GM21529 (cell line): ENCODE measurements around the gene ASIC2.

Experiments used
- ATAC-seq: cut with Tn5 transposase; IDR thresholded peaks from one replicate; pipeline ENCODE4 v1.9.1; 2021; ENCODE audit not compliant: unreplicated experiment

ASIC2 gene

GRCh38 chr17:33121272-33121671 lies 171.8 kb downstream of the ASIC2 start:
- no peak for ATAC-seq

GRCh38 chr17:33120103-33120502 lies 173.0 kb downstream of the ASIC2 start:
- ATAC-seq = no peak

GRCh38 chr17:33118391-33119075 lies 174.6 kb downstream of the ASIC2 start:
- ATAC-seq = no peak

- no peak for ATAC-seq
Measured at GRCh38 chr17:33116021-33116551, 177.0 kb downstream of the ASIC2 start.

- ATAC-seq = no peak
Measured at GRCh38 chr17:33115366-33115765, 177.7 kb downstream of the ASIC2 start.

- ATAC-seq = no peak
Measured at GRCh38 chr17:33113991-33114370, 179.1 kb downstream of the ASIC2 start.

GRCh38 chr17:33113276-33113990 lies 179.7 kb downstream of the ASIC2 start:
- ATAC-seq = no peak

- ATAC-seq = no peak
Measured at GRCh38 chr17:33112763-33113162, 180.3 kb downstream of the ASIC2 start.

GRCh38 chr17:33109336-33110072 lies 183.6 kb downstream of the ASIC2 start:
- no peak for ATAC-seq

GRCh38 chr17:33106525-33107165 lies 186.4 kb downstream of the ASIC2 start:
- no peak for ATAC-seq

- ATAC-seq = no peak
Measured at GRCh38 chr17:33105911-33106310, 187.2 kb downstream of the ASIC2 start.

GRCh38 chr17:33099906-33100305 lies 193.2 kb downstream of the ASIC2 start:
- no peak for ATAC-seq

- ATAC-seq = no peak
Measured at GRCh38 chr17:33099252-33099651, 193.8 kb downstream of the ASIC2 start.

GRCh38 chr17:33097411-33097810 lies 195.7 kb downstream of the ASIC2 start:
- no peak for ATAC-seq

GRCh38 chr17:33096161-33096560 lies 196.9 kb downstream of the ASIC2 start:
- ATAC-seq = no peak

- no peak for ATAC-seq
Measured at GRCh38 chr17:33091271-33091670, 201.8 kb downstream of the ASIC2 start.

GRCh38 chr17:33090806-33091205 lies 202.3 kb downstream of the ASIC2 start:
- no peak for ATAC-seq

- no peak for ATAC-seq
Measured at GRCh38 chr17:33086878-33087277, 206.2 kb downstream of the ASIC2 start.

- no peak for ATAC-seq
Measured at GRCh38 chr17:33086041-33086440, 207.1 kb downstream of the ASIC2 start.

- no peak for ATAC-seq
Measured at GRCh38 chr17:33085256-33085655, 207.8 kb downstream of the ASIC2 start.

- no peak for ATAC-seq
Measured at GRCh38 chr17:33084755-33085154, 208.3 kb downstream of the ASIC2 start.
